IPS-18c (cell line): ENCODE data around the gene ZNF836.
A peak's percentile ranks its signal among the peaks of the same experiment; 100 is the strongest.

ENCODE experiments used
- H3K4me3 ChIP-seq: 2 replicates; pipeline ENCODE4 v1.7.0; 2013; ENCODE audit warnings: low read depth, mild to moderate bottlenecking, low read length, moderate library complexity; ENCODE audit not compliant: insufficient read depth
- H3K9me3 ChIP-seq: one replicate; pipeline ENCODE4 v1.6.1; 2013; ENCODE audit warnings: mild to moderate bottlenecking, low read length, moderate library complexity; ENCODE audit not compliant: control insufficient read depth, insufficient read depth

ZNF836 gene

DNA sequence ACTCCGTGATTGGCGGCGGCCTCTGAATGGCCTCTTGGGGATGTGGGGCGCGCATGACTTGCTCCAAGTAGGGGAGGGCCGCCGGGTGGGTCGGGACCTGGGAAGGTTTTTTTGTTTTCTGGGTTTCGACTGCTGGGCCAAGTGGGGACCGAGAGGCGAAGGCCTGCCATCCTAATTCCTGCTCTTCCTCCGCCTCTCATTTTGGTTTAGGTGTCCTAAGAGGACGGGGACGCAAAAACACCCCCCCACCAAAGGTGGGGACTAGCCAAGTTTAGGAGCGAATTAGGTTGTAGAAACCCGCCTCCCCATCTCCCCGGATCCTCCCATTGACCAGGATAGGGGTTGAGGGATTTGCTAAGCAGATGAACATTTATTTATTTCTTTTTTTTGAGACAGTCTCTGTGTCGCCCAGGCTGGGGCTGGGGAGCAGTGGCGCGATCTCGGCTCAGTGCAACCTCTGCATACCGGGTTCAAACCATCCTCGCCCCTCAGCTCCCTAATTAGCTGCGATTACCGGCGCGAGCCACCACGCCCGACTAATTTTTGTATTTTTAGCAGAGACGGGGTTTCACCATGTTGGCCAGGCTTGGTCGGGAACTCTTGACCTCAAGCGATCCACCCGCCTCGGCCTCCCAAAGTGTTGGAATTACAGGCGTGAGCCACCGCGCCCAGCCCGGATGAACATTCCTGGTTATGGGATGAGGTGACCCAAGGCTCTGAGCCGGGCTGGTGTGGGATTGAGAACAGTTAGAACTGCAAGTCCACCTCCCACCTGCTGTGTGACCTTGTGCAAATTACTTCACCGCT lies 19.3 kb upstream of the ZNF836 start:
- Histone ChIP-seq H3K4me3 (peak overlapping the region; percentile 88), H3K9me3 (peaks cover 2% of the 10 kb centered on the region)

DNA sequence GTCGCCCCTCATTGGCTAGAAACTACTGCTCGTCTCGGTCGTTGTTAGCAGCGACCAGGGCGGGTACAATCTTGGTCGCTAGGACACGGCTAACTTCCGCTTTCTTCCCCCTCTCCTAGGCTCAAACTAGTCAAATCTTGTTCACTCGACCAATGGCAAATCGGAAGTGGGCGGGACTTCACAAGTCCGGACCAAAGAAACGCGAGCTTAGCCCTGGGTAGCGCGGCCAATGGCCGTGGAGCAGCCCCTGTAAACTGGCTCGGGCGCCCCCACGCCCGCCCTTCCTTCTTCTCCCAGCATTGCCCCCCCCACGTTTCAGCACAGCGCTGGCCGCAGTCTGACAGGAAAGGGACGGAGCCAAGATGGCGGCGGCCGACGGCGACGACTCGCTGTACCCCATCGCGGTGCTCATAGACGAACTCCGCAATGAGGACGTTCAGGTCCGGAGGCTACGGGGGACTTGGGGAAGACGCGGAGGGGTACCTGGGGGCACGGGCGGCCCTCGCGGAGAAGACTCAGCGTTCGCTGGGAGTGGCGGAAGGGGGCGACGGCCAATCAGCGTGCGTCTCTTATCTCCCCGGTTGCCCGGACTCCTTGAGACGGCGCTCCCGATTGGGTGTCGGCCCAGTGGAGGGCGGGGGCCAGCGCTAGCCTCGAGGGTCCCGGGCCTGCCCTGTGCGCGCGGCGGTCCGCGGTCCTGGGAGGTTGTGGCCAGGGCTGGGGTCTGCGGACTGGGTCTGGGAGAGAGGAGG lies 18.5 kb upstream of the ZNF836 start, which contains the start of gene PPP2R1A:
Gene PPP2R1A (plus strand): TSS at position 318 of the 752 bp plus-strand sequence. CDS start 45 bp downstream, at position 363.
- peak within 1 kb of the TSS; percentile 88 for H3K4me3 ChIP-seq
- H3K9me3 ChIP-seq, result peaks cover 2% of the 10 kb centered on the region

DNA sequence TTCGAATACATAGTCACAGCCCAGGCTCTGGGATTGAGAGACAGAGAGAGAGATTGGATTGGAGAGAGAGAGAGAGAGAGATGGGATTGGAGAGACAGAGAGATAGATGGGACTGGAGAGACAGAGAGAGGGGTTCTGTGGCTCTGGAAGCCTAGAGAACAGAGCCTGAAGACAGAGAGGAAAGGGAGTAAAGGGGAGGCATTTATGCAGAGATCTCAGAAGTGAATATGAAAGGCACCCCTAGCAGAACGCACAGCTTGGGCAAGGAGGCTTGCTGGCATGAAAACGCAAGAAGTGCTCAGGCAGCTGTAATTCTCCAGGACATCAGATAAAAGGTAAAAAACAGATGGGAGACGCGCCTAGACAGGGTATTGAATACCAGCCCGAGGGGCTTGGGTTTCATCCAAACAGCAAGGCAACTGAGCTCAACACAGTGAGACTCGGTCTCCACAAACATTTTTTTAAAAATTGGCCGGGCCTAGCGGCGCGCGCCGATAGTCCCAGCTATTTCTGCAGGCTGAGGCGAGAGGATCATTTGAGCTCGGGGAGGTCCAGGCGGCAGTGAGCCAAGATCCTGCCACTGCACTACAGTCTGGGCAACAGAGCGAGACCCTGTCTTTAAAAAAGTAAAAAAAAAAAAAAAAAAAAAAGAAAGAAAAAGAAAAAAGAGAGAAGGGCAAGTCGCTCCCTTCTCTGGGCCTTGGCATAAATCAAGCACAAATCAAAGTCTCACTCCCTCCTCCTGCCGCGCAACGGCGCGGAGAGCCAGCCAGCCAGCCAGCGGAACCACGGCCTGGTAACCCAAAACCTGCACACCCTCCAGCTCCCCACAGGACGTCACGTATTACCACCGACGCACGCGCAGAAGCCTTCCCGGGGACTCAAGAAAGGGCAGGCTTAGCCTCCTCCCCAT lies 17.7 kb upstream of the ZNF836 start:
- Histone ChIP-seq H3K9me3 (peaks cover 2% of the 10 kb centered on the region), H3K4me3 (peak overlapping the region; percentile 57)

DNA sequence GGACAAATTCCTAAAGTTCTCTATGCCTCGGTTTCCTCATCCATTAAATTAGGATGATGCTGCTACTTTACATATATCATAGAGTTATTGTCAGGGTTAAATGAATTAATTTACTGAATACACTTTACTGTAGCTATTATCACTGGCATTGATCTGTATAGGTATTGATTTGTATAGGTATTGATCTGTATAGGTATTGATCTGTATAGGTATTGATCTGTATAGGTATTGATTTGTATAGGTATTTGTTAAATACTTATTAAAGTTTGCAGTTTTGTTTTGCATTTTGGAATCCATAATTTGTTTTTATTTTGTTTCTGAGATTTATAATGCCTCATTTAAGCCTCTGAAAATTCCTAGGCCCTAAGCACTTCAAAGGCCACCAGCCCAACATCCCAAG lies 16.0 kb upstream of the ZNF836 start:
- Histone ChIP-seq H3K9me3 (peaks cover 2% of the 10 kb centered on the region), H3K4me3 (no peak overlapping the region)

DNA sequence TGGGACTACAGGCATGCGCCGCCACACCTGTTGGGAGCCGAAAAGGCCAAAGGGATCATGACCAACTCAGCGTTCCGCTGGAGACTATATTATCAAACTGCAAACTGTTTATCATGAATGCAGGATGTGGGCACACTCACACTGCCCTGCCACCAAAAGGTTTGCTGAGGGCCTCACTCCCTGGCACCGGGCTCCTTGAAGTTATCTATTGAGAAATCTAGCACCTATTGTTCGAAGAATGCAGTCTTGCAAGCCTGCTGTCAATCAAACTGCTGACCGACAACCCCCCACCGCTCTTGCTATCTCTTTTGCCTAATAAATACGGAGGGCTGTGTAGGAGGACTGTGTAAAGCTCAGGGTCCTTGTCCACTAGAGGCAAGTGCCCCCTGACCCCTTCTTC lies 5.2 kb upstream of the ZNF836 start:
- no peak overlapping the region for H3K4me3 ChIP-seq

DNA sequence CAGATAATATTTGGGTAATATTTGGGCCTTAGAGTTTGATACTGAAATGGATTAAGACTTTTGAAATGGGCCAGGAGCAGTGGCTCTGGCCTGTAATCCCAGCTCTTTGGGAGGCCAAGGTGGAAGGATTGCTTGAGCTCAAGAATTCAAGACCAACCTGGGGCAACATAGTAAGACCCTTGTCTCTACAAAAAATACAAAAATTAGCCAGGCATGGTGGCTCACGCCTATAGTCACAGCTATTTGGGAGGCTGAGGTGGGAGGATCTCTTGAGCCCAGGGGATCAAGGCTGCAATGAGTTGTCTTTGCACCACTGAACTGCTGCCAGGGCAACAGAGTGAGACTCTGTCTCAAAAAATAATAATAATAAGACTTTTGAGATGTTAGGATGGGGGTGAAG lies 926 bp upstream of the ZNF836 start:
- no peak overlapping the region for H3K4me3 ChIP-seq
- H3K9me3 ChIP-seq, result peaks cover 2% of the 10 kb centered on the region

More for the DNA sequence above, 5.2 kb upstream of the ZNF836 start:
- H3K9me3 ChIP-seq, result no peaks in the 10 kb centered on the region

DNA sequence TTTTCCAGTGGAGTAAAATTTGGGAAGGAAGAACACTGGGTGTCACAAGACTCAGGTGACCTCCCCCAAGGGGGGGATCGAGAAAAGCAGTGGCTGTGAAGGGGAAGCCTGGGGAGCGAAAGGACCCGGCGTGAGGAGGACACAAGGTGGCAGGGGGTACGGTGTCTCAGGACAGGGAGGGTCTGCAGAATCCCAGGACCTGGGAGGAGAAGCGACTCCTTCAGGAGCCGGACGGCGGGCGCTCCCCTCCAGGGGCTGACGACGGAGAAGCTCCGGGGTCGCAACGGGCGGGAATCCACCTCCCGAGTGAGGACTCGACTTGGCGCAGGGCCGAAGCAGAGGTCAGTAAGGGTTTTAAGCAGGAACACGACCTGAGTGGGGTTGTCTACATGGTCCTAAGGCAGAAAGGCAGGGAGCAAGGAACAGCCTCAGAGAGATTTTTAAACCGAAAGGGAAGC lies 529 bp downstream of the ZNF836 start:
- peaks cover 2% of the 10 kb centered on the region for H3K9me3 ChIP-seq
- peak overlapping the region; percentile 87 for H3K4me3 ChIP-seq

DNA sequence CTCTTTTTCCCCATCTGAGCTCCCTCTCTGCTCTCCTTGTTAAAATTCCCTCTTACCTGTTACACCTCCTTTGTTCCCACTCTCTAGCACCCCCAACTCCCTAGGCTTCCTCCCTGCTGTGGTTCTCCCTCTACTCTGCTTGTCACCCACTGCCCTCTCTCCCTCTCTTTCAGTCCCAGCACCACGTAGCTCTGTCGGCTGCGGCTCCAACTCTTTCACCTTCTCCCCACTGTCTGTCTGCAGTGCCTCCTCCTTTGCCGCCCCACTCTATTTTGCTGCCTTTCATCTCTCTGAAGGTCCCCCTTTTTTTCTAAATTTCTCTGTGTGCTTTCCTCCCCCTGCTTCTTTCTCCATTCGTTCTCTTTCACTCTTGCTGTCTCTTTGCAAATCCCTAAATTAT lies 1.1 kb downstream of the ZNF836 start:
- Histone ChIP-seq H3K4me3 (peak overlapping the region; percentile 87), H3K9me3 (peaks cover 2% of the 10 kb centered on the region)

DNA sequence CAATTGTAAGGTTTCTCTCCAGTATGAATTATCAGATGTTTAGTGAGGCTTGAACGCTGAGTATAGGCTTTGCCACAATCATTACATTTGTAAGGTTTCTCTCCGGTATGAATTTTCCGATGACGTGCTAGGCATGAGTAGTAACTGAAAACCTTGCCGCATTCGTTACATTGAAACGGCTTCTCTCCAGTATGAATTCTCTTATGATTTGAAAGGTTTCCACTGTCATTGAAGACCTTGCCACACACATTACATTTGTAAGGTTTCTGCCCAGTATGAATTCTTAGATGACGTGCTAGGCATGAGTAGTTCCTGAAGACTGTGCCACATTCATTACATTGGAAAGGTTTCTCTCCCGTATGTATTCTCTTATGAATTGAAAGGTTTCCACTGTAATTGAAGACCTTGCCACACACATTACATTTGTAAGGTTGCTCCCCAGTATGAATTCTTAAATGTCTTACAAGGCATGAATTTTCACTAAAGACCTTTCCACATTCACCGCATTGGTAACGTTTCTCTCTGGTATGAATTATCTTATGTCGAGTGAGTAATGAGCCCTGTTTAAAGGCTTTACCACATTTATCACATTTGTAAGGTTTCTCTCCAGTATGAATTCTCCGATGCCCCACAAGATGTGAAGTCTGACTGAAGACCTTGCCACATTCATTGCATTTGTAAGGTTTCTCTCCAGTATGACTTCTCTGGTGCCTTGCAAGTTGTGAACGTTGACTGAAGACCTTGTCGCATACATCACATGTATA lies 15.6 kb downstream of the ZNF836 start:
- peaks cover 20% of the 10 kb centered on the region for H3K9me3 ChIP-seq
- no peak overlapping the region; the same call in 1 of the 2 replicates for H3K4me3 ChIP-seq

DNA sequence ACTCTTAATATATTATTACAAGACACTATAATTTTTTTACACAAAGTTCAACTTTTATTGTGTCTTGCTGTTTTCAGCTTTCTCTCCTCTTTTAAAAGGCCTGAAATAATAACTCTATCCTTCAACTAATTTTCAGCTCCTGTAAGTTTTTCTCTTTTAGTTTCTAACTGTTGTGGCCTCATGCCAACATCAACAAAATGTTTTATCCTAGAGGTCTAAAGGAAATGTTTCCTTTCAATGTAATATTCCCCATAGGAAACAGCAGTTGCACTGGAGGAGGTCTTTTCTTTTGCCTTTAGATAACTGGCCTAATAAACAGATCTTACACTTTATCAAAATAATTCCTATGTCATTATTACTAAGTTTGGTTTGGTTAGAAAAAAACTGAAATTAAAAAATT lies 23.2 kb downstream of the ZNF836 start:
- no peak overlapping the region for H3K4me3 ChIP-seq
- peaks cover 9% of the 10 kb centered on the region for H3K9me3 ChIP-seq

DNA sequence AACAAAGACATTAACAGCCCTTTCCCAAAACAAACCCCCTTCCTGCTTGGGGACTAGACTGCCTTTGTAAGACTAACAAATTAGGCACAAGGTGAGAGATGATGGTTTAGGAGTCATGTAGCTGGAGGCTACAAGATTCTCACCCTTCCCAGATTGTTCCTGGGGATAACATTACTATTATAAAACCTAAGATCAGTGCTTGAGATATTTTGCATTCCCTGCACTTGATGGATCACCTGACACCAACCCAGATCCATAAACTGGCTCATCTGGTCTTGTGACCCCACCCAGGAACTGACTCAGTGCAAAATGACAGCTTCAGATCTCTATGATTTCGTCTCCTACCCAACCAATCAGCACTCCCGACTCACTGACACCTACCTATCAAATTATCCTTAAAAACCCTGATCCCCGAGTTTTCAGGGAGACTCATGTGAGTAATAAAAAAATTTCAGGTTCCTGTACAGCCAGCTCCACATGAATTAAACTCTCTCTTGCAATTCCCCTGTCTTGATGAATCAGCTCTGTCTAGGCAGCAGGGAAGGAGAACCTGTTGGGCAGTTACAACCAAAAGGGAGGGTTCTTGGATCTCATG lies 29.3 kb downstream of the ZNF836 start:
- Histone ChIP-seq H3K9me3 (no peaks in the 10 kb centered on the region), H3K4me3 (no peak overlapping the region)

DNA sequence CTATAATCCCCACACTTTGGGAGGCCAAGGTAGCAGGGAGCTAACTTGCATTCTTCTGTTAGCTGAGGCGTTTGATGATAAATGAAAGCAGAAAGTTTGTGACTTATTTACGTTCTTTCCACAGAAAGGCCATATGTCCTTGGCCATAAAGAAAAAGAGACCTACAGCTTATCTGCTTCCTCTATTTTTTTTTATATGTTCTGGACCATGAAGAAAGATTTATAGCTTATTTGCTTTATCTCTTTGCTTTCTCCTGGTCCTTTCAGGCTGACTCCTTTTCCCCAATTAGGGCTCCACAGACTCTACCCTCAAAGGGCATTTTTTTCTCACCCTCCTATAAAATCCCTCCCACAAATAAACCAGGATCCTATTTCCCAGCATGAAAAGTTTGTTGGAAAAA lies 30.2 kb downstream of the ZNF836 start:
- Histone ChIP-seq H3K4me3 (no peak overlapping the region), H3K9me3 (no peaks in the 10 kb centered on the region)

DNA sequence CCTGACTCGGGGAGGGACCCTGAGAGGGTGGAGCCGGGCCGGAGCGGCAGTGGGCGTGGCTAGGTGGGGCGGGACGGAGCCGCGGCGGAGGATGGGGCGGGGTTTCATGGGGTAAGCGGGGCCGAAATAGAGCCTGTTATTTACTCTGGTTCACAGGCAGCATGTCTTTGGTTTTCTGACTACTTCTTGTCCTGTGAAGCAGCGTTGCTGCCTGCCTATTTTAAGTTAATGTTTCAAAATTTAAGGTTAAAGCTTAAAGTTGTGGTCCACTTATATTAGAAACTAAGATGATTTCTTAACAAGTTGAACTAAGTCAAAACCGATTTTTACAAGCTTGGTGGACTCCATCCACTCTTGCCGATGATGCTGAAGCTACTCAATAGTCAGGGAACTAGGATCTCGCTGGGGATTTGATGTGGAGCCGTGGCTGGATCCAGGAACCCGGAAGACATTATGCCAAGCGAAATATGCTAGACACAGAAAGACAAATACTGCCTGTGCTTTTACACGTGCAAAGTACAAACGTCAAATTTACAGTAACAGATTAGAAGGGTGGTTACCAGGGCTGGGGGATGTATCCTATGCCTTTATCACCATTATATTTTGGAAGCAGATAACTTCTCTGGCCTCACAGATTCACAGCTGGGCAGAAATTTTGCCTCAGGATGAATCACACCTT lies 31.2 kb downstream of the ZNF836 start:
- H3K4me3 ChIP-seq, result no peak overlapping the region; the same call in 1 of the 2 replicates

DNA sequence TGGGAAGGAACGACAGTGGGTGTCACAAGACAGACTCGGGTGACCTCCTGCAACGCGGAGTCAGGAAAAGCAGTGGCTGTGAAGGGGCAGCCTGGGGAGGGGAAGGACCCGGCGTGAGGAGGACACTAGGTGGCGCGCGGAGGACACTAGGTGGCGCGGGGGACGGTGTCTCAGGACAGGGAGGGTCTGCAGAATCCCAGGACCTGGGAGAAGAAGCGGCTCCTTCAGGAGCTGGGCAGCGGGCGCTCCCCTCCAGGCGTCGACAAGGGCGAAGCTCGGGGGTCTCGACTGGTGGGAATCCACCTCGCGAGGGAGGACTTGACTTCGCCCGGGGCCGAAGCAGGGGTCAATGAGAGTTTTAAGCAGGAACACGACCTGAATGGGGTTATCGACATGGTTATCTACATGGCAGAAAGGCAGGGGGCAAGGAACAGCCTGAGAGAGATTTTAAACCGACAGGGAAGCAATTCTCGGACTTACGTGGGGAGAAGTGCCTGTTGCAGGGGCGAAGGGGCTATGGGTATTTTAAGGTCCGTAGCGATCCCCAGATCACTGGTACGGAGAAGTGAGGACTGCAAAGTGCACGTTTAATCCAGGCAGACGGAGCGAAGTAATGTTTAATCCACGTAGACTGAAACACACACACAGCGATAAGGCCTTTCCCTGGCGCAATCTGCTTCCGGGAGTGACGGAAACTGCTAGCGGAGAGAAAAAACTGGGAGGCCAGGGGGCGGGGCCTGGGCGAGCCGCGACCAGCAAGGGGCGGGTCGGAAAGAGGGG lies 32.0 kb downstream of the ZNF836 start, which contains the start of gene ZNF616:
Gene ZNF616 (minus strand): TSS at position 687 of the 780 bp plus-strand sequence. CDS start 9,426 bp downstream, outside the sequence.
- peak within 1 kb of the TSS; percentile 100 for H3K4me3 ChIP-seq
- H3K9me3 ChIP-seq, result no peaks in the 10 kb centered on the region

More for the DNA sequence above, 31.2 kb downstream of the ZNF836 start:
- no peaks in the 10 kb centered on the region for H3K9me3 ChIP-seq

DNA sequence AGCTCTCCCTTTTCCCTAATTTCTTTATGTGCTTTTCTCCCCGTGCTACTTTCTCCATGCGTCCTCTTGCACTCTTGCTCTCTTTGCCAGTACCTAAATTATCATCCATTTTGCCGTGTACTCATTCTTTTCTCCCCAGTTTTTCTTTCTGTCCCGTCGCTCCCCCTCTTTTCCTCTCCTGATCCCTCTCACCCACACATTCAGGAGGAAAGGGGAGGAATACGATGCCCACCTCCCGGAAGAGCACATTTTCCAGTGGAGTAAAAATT lies 32.5 kb downstream of the ZNF836 start:
- no peaks in the 10 kb centered on the region for H3K9me3 ChIP-seq
- peak overlapping the region; percentile 100 for H3K4me3 ChIP-seq
